ENCODE measurements around the gene SEH1L. TPM values are rescaled to one million over a fixed set of nuclear protein-coding genes. Genes with fewer than 3 reads are reported as not detected.
"Not testable (repeated sequence)": the region's sequence is repeated elsewhere in the genome, so short reads cannot be mapped to it uniquely, and the experiment has no call there.

SEH1L gene
- total RNA-seq, 1 donor from 2014 or later = 49.7 TPM

GRCh38 chr18:12939162-12939561, 8.6 kb upstream of the SEH1L start:
- DNase-seq (ENCODE audit: low read depth, low spot score) = no peak

GRCh38 chr18:12943215-12943614, 4.6 kb upstream of the SEH1L start:
- DNase-seq (ENCODE audit: low read depth, low spot score) = no peak

GRCh38 chr18:12944709-12945108, 3.1 kb upstream of the SEH1L start:
- no peak for DNase-seq (ENCODE audit: low read depth, low spot score)

- DNase-seq (ENCODE audit: low read depth, low spot score) = no peak
Measured at GRCh38 chr18:12946549-12947284, 1.1 kb upstream of the SEH1L start.

GRCh38 chr18:12948050-12948804, 416 bp downstream of the SEH1L start:
- DNase-seq (ENCODE audit: low read depth, low spot score) = peak; percentile 77

- DNase-seq (ENCODE audit: low read depth, low spot score) = no peak
Measured at GRCh38 chr18:12958478-12958877, 10.7 kb downstream of the SEH1L start.

- no peak for DNase-seq (ENCODE audit: low read depth, low spot score)
Measured at GRCh38 chr18:12960395-12960794, 12.6 kb downstream of the SEH1L start.

DNA sequence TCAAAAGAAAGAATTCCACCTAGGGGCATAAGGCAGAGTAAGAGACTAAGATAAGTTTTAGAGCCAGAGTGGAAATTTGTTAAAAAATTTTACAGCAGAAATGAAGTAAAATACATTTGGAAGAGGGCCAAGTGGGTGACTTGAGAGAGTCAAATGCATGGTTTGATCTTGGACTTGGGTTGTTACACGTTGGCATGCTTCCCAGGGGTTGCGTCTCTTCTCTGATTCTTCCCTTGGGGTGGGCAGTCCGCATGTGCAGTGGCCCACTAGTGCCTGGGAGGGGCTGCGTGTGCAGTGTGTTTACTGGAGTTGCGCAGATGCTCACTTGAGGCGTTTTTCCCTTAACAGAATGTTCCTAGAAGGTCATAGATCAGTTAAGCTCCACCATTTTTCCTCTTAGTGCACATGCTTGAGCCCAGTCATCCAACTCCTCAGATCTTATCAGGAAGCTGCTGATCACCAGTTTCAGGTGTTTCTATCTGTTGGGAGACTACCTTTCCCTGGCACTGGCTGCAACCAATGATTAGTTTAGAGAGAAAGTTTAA, 13.1 kb downstream of the SEH1L start:
- no peak for DNase-seq (ENCODE audit: low read depth, low spot score)

DNA sequence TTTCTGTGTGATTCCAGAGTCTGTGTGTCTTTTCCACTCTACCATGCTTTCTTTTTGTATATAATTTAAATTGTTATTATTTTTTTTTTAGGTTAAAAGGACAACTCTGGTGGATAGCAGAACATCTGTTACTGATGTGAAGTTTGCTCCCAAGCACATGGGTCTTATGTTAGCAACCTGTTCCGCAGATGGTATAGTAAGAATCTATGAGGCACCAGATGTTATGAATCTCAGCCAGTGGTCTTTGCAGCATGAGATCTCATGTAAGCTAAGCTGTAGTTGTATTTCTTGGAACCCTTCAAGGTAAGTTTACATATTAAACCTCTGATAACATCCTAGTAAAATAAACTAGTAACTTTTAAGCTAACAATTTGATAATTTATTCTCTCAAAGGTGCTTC, 15.3 kb downstream of the SEH1L start:
- DNase-seq (ENCODE audit: low read depth, low spot score) = no peak

GRCh38 chr18:12968115-12968514, 20.3 kb downstream of the SEH1L start:
- no peak for DNase-seq (ENCODE audit: low read depth, low spot score)

DNA sequence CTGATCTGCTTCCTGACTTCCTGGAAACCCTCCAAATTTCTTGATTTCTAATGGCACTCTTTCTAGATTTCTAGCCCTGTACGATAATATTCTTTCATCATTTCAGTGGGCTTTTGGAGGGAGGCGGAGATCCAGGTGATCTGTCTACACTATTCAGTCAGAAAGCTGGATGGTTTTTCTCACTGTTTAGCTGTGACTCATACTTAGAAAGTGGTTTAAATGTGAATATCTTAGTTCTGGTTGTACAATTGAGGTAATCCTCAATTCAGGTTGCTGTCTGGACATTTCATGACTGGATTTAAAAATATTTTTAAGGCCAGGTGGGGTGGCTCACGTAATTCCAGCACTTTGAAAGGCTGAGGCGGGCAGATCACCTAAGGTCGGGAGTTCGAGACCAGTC, 20.8 kb downstream of the SEH1L start:
- no peak for DNase-seq (ENCODE audit: low read depth, low spot score)

DNA sequence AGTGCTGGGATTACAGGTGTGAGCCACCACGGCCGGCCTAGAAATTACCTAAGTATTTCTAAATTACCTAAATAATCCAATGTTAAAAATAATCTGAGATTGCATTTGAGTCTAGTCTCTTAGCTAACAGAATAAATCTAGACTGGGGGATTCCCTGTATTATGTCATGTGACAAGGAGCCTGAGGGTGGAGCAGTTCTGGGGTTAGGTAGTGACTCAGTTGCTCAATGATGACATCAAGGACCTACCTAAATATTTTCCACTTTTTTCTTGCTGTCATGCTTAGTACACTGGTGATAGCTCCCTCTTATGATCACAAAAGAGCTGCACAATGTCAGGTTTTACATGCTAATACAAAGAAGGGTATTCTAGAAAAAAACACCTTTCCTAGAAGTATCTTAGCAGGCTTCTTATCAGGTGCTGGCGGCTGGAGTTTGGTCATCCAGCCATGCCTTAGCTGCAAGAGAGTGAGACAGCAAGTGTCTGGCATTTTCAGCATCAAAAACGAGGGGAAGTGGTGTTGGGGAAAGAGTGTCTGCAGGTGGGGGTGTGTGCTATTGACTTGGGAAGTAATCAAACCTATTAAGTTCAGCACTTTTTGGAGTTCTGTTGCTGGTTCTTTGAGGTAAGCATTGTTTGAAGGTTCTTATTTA, 25.9 kb downstream of the SEH1L start:
- no peak for DNase-seq (ENCODE audit: low read depth, low spot score)

GRCh38 chr18:12975488-12975887, 27.7 kb downstream of the SEH1L start:
- DNase-seq (ENCODE audit: low read depth, low spot score) = no peak

DNA sequence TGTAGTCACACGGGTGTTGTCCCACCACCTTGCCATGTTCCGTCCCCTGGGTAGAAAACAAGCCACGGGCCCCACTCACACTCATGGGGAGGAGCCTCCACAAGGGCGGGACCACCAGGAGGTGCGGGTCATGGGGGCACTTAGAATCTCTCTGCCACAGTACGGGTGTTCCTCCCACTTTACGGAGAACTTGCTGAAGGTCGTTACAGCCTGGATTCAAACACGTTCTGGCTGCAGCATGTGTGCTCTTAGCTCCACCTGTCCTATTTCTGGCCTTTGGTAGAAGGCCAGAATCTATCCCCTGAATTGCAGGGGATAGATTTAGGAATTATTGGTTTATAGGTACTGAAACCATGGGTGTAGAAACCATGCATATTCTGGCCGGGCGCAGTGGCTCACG, 28.5 kb downstream of the SEH1L start:
- DNase-seq (ENCODE audit: low read depth, low spot score) = no peak

DNA sequence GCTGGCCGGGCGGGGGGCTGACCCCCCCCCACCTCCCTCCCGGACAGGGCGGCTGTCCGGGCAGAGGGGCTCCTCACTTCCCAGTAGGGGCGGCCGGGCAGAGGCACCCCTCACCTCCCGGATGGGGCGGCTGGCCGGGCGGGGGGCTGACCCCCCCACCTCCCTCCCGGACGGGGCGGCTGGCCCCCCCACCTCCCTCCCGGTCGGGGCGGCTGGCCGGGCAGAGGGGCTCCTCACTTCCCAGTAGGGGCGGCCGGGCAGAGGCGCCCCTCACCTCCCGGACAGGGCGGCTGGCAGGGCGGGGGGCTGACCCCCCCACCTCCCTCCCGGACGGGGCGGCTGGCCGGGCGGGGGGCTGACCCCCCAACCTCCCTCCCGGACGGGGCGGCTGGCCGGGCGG, 32.3 kb downstream of the SEH1L start:
- not testable (repeated sequence) for DNase-seq (ENCODE audit: low read depth, low spot score)

GRCh38 chr18:12989397-12990122, 41.7 kb downstream of the SEH1L start:
- no peak for DNase-seq (ENCODE audit: low read depth, low spot score)

DNA sequence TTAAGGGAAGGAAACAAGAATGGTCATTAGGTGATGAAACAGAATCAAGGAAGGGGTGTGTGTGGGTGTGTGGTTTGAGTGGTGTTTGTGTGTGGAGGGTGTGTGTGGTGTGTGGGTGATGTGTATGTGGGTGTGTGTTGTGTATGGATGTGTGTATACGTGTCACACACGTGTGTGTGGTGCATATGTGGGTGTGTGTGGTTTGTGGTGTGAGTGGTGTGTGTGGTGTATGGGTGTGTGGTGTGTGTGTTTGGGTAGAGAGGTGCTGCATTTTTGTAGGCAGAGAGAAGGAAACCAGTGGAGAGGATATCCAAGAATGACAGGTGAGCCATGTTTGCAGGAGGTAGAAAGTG, 42.3 kb downstream of the SEH1L start:
- DNase-seq (ENCODE audit: low read depth, low spot score) = no peak

GRCh38 chr18:12990641-12990966, 42.8 kb downstream of the SEH1L start:
- no peak for DNase-seq (ENCODE audit: low read depth, low spot score)

DNA sequence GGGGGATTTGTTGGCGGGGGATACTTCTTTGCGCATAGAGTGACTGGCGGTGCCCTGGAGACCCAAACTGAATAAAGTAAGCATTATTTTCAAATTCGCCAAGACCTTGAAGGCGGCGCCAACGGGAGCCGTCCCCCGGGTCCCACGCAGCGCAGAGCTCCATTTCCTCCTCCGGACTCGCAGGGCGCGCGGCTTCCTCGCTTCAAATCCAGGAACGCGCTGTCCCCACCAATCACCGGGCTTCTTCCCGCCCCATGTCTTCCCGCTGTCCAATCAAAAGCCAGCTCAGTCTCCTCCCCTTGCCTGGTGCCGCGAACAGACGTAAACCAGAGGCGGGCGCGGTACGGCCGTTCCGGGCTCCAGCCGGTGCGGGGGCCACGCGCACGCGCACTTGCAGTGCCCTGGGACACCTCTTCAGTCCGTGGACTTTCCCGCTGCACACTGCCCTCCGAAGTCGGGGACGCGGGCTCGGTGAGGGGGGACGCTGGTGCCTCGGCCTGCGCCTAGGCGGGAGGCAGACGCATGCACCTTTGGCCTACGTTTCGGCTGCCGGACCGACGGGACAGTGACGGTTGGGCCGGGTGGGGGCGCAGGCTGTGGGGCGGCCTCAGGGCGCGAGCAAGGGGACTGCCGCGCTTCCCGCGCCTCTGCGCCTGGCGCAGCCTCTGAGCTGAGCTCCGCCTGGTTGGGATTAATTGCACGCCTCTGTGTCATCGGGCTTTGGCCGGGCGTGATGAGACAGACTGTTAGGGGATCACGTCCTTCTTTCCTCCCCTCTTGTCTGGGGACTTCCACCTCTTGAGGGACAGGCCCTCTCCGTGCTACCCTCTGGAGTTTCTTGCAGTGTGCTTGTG, 43.4 kb downstream of the SEH1L start, which contains the start of gene CEP192:
Gene CEP192, plus strand, starts transcription at position 396 of the 854 bp plus-strand sequence. CDS start 8,063 bp downstream, outside the sequence.
- peak; percentile 94 for DNase-seq (ENCODE audit: low read depth, low spot score)

GRCh38 chr18:12991821-12992179, 44.0 kb downstream of the SEH1L start:
- DNase-seq (ENCODE audit: low read depth, low spot score) = no peak

DNA sequence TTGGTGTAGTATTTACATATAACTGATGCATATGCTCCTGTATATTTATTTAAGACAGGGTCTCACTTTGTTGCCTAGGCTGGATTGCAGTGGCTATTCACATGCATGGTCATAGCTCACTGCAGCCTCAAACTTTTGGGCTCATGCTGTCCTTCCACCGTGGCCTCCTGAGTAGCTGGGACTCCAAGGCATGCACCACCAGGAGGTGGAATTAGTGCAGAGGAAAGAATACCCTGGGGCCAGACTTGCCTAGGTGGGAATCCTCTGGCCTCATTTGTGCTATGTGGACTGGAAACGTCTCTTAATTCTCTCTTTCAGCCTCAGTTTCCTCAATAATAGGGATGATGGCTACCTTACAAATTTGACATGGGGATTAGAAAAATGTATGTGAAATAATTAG, 45.6 kb downstream of the SEH1L start:
- DNase-seq (ENCODE audit: low read depth, low spot score) = no peak
